GM19193 (cell line): ENCODE data around the gene KCNAB1.

Experiments
- POLR2A ChIP-seq: IDR thresholded peaks from 4 replicates; pipeline ENCODE4 v1.6.1; 2011; ENCODE audit not compliant: insufficient read depth, insufficient read length; ENCODE audit errors: extremely low read depth

KCNAB1 gene

DNA sequence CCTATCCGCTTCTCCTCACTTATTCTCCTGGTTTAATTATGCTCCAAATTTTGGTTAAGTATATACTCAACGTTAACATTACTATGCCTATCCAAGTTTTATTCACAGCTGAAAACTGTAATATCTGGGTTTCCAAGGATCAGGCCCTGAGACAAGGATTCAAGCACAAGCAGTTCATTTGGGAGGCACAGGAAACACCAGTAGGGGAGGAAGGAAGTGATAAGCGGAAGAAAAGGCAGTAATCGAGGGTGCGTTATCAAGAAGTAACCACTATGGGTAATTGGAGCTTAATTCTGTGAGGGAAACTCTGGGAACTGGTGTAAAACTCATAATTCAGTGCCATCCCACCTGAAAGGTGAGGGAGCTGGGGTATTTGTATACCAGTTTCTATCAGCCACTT is 120.3 kb downstream of the KCNAB1 start:
- no peak for TF ChIP-seq POLR2A

DNA sequence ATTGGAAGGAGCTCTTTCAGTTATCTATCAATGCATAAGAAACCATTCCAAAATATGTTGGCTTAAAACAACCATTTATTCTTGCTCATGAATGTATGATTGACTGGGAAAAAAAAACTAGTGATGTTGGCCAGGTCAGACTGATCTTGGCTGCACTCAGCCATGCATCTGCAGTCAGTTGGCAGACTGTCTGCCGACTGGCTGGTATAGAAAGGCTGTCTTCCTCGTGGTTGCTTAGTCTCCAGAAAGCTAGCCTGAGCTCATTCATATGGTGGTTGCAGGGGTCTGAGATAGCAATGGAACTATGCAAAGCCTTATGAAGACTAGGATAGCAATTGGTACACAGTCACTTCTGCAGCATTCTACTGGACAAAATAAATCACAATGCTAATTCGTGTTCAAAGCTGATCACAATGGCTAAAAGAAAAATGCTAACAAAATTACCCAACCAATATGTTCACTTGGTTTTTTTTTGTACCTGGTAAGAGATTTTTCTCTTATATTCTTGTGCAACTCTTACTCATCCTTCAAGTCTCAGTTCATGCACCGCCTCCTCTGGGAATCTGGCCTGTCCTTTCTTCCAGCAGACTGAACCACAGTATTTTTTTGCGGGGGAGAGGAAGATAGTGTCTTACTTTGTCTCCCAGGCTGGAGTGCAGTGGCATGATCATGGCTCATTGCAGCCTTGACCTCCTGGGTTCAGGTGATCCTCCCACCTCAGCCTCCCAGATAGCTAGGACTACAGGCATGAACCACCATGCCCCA is 126.8 kb downstream of the KCNAB1 start:
- no peak for TF ChIP-seq POLR2A

DNA sequence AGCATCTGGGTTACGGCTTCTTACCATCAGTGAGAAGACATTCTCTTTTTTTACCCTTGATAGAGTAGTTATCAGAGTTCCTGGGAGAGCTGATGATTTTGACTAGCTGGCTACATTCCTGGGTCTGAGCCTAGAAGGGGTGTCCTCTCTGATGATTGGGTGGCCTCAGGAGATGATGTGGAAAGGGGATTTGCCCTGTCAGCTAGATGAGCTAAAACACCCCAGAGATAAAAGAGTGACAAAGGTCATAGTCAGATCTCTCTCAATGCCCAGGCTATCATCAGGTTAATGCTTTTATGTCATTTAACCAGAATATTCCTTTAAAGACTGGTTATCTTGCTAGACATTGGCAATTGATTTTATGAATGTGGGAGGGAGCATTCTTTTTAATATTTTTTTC is 130.2 kb downstream of the KCNAB1 start:
- no peak for TF ChIP-seq POLR2A

DNA sequence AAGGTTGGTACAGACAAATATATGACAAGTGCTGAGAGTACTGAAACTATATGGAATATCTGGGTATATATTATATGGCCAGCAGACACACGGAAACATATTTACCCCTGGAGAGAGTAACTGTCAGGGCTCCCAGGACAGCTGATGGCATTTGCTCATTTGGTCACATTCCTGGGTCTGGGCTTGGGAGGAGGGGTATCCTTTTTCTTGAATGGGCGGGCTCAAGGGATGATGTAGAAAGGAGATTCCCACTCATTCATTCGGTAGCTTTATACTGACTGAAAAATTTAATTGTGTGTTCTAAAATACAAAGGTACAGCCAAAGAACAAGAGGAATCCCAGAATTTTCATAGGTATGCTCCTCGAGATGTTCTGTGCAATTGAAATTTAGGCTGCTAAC is 131.0 kb downstream of the KCNAB1 start:
- TF ChIP-seq POLR2A: no peak

DNA sequence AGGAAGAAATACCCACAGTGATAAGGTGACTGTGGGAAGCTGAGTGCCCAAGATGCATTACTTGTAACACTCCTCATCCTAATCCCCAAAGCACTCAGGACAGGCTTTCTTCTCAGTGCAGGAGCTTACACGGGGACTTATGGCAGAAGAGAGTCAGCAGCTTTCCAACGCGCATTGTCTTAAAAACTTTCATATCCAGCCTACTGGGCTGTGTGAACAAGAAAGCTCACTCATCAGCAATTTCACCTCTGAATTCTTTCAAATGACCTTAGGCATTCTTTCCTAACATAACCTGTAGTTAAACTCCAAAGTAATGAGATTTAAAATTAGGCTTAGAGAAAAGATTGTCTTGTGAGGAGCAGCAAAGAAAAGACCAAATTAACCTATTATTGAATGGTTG is 132.3 kb downstream of the KCNAB1 start:
- TF ChIP-seq POLR2A: no peak

DNA sequence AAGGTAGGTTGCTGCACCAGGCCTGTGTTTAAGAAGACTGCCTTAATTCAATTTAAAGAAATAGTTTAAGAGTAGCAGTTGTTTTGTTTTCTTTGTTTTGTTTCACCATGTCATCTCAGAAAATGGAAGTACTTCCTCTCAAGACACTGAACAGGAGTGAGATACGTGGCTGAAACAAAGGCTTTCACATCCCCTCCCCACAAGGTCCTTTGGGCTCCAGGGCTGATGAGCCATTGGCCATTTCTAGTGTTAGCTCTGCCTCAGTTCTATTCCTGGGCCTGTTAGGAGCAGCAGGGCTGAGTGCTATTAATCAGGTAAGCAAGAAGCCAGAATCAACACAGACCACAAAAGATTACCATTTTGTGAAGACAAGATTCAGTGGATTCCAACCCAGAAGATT is 132.8 kb downstream of the KCNAB1 start:
- no peak for TF ChIP-seq POLR2A

DNA sequence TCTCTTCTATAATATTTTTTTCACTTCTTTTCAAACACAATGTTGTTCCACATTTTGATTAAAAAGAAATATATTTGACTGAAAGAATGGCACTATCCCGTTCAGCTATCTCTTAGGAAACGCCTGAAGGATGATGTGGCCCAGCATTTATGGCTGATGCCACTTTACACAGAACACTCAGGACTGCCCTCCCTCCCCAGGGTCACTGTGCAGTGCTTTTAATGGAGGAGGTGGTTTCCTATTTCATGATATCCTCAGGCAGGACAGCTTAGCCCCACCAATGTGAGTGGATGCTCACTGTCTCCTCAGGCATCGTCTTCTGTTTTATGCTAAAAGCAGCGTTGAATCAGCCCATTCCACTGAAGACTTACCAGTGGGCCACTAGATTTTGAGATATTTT is 135.9 kb downstream of the KCNAB1 start:
- TF ChIP-seq POLR2A: no peak

DNA sequence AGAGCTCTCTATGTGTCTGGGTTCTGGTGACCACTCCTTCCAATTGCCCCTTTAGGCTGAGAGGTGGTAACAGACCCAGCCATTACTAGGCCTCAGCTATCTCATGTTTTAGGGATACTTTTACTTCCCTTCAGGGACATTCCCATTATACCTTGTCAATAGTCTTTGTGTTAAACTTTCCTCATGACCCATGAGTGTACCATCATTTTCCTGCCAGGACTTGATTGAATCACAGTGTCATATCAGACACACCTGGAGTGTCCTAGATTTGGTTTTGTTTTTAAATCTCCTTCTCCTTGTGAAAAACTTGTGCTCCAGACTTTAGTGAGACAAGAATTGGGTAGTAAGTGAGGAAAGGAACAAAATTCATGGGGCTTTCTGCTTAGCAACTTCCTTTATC is 136.6 kb downstream of the KCNAB1 start:
- no peak for TF ChIP-seq POLR2A

DNA sequence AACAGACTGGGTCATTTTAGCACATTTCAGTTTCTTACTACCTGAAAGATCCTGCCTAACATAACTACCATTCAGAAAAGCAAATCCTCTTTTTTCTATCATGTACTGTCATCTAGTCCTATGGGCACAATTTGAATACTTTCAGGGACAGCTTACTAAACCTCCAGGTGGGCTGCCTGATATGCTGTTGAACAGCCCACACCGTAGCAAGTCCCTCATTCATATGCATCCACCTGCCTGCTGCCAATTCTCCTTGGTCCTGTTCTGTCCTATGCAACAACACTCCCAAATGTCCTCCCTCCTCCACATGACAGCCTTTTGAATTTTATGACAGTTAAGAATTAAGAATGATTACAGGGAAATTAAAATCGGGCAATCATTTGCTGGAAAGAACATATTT is 137.9 kb downstream of the KCNAB1 start:
- no peak for TF ChIP-seq POLR2A

DNA sequence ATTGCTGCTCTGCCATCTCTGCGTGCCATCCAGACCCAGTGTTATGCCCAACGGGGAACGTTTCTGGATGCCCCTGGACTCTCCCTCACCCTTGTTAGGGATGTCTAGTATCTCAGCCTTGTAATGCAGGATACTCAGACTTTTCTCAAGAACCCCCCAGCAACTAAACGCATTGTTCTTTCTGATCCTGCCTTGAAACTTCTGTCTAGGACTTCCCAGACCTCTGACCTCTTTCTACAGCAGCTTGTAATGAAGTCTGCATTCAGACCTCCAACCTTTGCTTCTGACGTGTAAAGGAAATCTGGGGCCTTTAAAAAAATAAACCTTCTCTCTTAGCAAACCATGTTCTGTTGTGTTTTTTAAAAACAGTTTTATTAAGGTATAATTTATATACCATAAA is 139.5 kb downstream of the KCNAB1 start:
- no peak for TF ChIP-seq POLR2A

DNA sequence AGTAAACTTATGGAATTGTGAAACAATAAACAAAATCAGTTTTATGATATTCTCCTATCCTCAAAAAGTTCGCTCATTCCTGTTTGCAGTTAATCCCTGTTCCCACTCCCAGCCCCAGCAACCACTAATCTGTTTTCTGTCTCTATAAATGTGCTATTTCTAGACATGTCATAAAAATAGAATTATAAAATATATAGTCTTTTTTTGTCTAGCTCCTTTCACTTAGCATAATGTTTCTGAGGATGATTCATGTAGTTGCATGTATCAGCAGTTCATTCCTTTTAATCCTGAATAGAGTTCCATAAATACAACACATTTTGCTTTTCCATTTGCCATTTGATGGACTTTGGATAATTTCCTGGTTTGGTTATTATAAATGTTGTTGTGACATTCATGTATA is 140.0 kb downstream of the KCNAB1 start:
- no peak for TF ChIP-seq POLR2A

DNA sequence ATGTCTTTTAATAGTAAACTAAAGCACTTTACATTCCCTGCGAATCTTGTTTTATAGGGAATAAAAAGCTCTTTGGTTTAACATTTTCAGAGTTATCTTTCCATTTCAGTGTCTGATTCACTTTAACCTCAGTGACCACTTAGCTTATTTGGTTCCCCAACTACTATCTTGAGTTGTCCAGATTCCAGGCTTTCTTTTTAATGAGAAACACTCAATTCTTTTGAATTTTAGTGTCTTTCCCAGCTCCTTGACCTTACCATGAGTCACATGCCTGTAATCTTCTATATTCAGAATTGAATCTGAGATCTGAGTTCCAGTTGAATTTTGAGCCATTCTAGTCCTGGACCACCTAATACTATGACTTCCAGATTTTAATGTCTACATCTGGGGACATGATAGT is 144.4 kb downstream of the KCNAB1 start:
- no peak for TF ChIP-seq POLR2A

DNA sequence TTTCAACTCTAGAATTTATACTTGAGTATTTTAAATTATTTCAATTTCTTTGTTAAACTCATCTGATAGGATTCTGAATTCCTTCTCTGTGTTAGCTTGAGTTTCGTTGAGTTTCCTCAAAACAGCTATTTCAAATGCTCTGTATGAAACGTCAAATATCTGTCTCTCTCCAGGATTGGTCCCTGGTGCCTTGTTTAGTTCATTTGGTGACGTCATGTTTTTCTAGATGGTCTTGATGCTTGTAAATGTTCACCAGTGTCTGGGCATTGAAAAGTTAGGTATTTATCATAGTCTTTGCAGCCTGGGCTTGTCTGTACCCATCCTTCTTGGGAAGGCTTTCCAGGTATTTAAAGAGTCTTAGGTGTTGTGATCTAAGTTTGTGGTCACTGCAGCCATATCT is 151.1 kb downstream of the KCNAB1 start:
- TF ChIP-seq POLR2A: no peak

DNA sequence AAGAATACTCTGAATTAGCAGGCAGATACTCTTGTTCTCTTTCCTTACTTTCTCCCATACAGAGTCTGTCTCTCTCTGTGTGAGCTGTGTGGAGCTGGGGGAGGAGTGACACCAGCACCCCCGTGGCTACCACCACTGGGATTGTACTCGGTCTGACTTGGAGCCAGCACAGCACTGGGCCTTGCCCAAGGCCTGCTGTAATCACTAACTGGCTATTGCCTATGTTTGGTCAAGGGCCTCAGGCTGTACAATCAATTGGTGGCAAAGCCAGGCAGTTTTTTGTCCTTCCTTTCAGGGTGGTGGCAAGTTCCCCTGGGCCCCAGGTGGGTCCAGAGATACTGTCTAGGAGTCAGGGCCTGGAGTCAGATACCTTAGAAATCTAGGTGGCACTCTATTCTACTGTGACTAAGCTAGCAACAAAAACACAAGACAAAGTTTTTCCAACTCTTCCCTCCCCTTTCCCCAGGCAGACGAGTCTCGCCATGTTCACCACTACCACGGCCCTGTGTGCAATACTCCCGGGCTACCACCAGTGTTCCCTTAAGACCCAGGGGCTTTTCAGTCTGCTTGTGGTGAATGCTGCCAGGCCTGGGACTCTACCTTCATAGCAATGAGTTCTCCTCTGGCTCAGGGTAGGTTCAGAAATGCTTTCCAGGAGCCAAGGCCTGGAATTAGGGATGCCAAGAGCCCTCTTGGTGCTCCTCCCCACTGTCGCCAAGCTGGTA is 151.8 kb downstream of the KCNAB1 start:
- no peak for TF ChIP-seq POLR2A

DNA sequence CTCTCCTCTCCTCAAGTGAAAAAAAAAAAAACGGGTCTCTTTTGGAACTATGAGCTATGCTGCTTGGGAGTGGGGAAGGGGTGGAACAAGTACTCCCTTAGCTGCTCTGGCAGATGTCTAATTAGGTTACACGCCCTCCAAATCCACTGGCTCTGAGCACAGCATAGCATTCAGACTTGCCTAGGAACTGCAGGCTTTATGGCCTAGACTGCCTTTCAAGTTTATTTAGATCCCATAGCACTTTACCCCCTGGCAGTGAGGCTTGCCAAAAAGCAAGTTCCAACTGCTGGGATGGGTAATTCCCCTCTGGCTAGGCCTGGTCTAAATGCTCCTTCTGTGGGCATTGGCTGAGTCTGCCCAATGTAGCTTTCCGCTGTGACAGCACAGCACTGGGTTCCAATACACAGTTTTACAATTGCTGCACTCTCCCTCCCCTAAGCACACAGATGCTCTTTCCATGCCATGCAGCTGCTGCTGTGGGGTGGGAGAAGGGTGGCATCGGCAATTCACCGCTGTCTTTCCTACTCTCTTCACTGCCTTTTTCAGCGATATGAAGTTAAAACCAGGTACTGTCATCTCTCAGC is 152.8 kb downstream of the KCNAB1 start:
- TF ChIP-seq POLR2A: no peak

DNA sequence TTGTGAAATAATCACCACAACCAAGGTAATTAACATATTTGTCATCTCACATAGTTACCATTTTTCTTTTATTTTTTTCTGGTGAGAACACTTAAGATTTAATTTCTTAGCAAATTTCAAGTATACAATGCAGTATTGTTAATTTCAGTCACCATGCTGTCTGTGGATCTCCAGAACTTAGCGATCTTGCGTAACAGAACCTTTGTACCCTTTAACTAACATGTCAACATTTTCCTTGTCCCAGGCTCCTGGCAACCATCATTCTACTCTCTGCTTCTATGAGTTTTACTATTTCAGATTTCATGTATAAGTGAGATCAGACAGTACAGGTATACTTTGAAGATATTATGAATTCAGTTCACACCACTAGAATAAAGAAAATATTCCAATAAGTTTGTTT is 154.4 kb downstream of the KCNAB1 start:
- TF ChIP-seq POLR2A: no peak

DNA sequence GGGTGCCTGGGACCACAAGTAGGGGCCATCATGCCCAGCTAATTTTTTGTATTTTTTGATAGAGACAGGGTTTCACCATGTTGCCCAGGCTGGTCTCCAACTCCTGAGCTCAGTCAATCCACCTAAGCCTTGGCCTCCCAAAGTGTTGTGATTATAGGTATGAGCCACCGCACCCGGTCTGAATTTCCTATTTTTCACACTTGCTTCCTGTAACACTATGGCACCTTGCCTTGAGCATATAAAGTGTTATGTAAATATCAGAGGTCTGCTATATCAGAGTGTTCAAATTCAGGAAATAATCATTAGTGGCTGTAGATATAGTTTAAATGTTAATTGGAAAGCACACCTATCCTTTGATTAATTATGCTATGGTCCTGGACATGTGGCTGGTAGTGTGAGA is 165.2 kb downstream of the KCNAB1 start:
- TF ChIP-seq POLR2A: no peak

DNA sequence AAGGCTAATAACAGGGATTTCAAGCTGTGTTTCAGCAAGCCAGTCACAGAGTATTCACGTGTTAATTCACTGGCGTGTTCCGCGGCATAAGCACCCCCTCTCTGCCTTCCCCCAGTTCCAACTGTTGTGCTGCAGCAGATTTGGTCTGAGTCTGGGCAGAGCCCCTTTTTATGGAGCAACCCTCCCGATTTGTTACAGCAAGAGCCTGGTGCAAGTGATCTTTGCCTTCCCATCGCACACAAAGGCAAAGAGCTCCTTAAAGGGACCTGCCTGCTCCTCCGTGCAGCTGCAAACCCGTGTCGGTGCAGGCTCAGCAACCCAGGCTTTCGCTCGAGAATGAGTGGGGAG is 170.5 kb downstream of the KCNAB1 start:
- TF ChIP-seq POLR2A: no peak
